GM21423 (cell line): ENCODE measurements around the gene POU2AF1.

Experiments
- ATAC-seq: cut with Tn5 transposase; IDR thresholded peaks from one replicate; pipeline ENCODE4 v1.9.1; 2021; ENCODE audit warnings: mild to moderate bottlenecking, moderate library complexity; ENCODE audit not compliant: unreplicated experiment

POU2AF1 gene

DNA sequence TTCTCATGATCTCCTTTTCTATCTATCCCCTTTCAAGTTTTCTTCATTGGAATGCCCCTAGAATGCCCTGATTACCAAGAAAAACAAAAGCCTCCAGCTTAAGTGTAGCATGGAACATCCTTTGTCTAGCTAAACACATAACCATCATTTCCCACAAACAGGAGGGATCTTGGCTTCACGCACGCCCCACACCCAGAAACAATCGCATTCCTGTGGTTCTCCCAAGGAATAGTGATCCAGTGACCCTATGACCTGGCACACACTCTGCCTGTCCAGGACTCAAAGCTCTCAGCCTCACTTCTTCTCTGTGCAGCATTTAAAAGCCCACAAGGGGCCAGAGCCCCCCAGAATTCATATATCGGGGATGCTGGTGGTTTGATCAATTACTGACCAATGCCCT lies 9.3 kb upstream of the POU2AF1 start:
- ATAC-seq = no peak

DNA sequence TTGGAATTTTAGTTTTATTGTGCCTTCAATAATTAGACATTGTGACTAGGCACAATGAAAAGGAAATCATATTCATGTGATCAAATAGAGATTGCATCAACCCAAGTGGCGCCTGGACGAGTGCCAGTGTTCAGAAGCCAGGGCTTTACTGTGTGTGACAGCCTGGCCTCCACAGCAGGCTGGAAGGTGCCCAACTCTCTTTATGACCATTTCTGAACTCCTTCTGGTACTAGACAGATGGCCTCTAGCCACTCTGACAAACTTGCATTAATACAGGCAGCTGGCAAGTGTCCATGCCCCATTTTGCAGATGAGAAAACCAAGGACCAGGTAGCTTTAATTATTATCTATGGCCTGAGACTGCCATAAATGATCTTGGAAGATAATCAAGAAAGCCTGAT lies 8.3 kb upstream of the POU2AF1 start:
- ATAC-seq = no peak

DNA sequence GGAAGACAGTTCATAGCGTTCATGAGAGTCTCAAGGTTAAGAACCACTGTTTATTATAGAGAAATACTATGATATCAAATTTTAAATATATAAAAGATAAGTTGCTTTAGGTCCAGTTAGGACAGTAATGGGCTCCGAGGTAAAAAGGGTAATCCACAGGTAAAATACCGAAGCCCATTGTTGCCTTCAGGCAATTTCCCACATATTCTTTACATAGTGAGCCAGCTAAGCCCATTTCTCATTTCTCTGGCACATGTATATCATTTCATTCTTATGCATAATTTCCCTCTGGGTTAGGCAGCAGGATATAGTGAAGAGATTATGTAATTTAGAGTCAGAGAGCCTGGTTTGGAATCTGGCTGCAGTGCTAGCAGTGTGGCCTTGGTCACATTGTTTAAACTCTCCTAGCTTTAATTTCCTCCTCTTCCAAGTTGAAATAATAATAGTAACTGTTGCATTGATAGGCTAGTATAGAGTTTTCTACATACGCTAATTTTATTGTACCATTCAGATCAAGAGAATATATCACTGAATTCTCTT lies 7.6 kb upstream of the POU2AF1 start:
- ATAC-seq = no peak

DNA sequence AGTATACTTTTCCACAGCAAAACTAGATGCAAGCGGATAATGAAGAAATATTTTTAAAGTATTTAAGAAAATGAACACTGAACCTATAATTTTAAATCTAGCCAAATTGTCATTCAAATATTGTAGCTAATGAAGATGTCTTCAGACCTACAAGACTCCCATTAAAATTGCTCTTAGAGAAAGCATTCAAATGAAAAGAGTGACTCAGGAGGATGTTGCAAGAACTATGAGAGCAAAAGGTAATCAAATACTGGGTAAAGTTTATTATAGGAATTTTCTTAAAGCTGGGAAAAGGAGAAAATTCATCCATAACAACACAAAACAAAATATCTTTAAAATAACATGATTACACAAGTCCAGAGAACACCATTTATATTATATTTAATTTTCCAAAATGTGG lies 5.4 kb upstream of the POU2AF1 start:
- no peak for ATAC-seq

DNA sequence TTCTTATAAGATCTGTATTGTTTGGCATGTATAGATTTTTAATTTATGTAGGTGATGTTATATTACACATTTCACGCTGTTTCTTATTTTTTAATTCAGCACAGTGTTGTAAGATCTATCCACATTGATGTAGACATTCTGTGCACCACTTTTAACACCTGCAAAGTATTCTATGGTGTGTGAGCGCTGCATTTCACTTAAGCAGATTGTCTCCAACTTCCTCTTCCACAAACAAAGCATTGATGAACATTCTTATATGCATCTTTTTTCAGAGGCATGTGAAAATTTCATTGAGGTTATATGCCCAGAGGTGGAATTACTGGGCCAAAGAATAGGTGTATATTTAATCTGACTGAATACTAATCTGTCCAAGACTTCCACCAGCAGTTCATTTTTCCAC lies 3.4 kb upstream of the POU2AF1 start:
- ATAC-seq = no peak

DNA sequence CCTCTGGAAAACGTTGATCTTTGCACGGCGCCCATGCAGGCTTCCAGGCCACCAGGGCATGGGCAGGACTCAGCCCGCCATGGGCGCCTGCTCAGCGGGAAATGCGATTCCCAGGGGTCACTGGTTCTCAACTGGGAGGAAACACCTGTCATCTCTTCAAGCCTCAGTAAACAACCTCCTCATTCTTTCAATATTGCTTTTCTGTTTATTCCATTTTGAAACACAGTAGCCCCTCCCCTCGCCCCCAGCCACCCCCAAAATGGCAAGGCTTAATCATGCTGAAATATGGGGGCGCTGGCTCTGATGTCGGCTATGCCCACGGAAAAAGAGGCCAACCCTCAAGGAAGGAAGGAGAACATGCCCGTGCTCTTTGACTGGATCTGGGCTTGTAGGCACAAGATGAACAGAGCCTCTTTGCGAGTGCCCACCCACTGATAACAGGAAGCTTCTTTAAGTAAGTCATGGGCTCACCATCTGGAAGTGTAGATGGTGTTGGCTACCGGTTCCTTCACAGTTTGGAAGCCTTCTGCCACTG lies 594 bp upstream of the POU2AF1 start:
- peak; percentile 41 for ATAC-seq

DNA sequence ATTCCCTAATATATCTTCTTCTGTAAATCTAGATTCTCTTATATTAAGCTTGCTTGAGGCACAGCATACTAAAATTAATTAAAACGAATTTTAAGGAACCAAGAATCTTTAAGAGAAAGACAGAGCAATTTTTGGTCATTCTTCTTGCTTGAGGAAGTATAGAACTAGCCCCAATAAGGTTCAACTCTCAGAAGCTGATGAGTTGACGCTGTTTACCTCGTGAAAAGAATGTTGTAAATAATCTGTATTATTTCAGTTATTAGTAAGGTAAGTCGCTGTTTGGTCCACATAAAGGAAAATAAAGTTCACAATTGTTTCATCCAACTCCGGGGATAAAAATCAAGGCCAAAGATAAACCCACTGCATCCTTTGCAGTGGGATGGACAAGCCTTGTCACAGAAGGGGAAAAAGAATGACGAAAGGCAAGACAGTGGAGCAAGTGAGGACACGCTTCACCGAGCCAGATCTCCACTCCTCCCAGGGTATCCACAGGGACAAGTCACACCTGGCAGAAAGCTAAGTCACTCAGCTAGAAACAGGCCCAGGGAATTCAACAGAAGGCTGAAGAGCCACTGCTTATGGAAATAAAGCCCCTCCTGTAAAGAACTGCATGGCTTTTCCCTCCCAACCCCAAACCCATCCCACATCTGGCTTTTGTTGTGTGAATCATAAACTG lies 752 bp downstream of the POU2AF1 start:
- peak; percentile 6 for ATAC-seq

DNA sequence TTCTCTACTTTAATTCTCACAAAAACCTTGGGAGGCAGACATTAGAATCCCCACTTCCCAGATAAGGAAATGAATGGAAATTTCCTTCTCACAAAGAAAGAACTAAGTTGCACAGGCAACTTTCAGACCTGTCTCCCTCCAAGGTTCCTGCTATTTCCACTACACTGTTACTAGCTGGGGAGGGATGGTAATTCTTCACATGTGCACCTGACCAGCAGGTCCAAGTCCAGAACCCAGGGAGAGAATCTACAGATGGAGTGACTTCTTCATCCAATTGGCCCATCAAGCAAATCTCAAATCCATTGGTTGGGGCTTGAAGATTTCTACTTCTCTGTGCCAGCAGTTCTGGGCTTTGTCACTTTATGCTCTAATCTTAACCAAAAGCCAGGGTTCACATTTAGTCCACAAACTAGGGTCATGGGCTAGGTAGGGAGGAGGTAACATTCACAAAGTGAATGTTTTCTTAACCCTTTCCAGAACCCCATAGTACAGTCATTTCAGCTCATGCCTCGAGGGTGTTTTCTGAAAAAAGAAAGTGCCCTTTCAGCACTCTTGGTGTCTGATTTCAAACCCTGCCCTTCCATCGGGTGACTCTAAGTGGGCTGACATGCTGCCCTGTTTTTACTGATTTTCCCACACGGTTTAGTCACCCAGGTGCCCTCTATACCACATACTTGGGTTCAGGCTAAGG lies 2.7 kb downstream of the POU2AF1 start:
- ATAC-seq = no peak

DNA sequence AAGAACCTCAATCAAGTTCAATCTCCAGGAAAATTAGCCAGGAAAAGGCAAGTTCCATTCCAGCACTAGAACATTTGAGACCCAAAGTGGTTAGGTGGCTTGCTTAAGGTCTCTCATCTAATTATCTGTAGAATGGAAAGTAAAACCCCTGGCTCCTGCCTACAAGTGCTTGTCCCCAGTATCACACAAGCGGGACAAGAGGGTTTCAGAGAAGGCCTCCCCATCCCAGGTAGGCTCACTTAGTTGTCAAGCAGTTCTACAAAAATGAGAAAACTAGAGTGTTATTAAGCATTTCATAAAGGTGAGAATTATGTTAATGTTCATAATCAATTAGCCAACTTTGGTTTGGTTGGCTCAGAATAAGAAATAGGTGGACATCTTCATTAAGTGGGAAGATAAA lies 5.5 kb downstream of the POU2AF1 start:
- ATAC-seq = no peak

DNA sequence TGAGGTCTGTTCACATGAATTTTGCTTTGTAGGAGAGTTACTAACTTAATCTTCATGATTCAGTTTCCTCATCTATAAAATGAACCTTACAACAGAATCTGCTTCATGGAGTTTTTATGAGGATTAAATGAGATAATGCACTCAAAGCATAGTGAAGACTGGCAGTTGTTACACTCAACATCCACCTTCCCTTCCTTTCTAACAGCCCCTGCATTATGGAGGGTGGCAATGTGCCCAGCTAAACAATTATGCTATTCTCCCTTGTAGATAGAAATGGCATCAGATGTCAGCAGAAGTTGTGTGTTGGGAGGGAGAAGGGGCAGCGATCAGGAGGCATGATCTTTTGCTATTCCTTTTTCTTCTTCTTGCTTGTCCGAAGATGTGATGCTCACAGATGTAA lies 6.5 kb downstream of the POU2AF1 start:
- ATAC-seq = no peak

DNA sequence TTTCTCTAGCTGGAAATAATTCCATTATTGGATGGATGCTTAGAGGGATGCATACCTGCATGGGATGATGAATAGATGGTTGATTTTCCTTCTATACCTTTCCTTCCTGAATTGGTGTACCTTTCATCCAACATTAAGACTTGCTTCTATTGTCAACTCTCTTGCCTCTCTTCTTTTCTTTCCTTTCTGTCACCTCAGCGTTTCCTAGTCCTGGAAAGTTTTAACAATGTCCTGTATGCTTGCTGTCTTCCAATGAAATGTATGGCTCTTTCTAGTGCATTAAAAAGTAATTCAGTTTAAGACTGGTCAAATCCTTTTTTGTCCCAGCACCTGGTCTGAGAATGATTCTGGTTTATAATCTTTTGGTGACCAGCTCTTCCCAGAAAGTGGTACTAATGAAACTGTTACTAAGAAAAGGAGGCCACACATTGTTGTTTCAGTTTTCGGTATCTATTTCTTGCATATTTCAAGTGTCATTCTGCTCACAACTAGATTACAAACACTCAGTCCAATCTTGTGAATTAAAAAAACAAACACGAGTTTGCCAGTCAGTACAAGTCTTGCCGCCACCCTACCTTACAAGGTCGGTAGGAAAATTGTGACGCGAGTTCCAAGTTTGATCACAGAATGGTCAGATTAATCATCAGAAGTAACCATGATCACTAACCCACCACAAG lies 8.0 kb downstream of the POU2AF1 start:
- ATAC-seq = peak; percentile 32

DNA sequence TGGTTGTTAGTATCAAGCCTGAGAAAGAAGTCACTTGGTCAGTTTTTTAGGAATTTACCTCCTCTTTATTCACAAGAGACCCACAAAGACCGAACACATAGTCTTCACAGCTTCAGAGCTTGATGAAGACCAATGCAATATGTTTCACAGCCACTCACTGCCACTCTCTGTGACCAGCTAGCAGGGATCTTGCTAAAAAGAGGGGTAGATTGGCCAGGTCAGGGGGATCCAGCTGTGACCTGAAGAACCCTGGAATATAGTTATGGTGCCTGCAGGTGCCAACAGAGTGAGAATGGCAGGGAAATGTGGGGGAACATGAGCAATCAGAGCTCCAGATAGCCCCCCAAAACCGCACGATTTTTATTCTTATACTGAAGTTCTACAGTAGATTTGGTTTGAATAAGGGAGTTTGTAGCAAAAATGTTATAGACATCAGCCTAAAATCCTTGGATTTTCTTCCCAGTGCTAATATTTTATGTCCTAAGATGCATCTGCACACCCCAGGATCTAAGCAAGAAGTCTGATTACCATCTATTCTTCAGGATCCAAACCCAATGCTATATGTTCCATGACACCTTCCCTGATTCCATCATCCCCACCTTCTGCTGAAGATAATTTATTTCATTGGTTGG lies 8.7 kb downstream of the POU2AF1 start:
- no peak for ATAC-seq

DNA sequence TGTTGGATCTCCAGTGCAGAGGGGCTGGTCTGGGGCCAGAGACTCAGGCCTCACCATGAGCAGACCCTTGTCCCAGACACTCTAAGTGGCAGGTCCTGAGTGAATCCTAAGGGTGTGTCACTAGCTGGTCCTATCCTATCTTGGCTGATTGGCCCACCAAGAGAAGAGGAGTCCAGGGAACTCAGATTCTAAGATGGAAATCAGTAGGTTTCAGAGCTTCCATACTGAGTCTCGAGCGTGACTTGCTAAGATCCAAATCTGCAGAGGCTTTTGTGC lies 10.9 kb downstream of the POU2AF1 start:
- no peak for ATAC-seq

DNA sequence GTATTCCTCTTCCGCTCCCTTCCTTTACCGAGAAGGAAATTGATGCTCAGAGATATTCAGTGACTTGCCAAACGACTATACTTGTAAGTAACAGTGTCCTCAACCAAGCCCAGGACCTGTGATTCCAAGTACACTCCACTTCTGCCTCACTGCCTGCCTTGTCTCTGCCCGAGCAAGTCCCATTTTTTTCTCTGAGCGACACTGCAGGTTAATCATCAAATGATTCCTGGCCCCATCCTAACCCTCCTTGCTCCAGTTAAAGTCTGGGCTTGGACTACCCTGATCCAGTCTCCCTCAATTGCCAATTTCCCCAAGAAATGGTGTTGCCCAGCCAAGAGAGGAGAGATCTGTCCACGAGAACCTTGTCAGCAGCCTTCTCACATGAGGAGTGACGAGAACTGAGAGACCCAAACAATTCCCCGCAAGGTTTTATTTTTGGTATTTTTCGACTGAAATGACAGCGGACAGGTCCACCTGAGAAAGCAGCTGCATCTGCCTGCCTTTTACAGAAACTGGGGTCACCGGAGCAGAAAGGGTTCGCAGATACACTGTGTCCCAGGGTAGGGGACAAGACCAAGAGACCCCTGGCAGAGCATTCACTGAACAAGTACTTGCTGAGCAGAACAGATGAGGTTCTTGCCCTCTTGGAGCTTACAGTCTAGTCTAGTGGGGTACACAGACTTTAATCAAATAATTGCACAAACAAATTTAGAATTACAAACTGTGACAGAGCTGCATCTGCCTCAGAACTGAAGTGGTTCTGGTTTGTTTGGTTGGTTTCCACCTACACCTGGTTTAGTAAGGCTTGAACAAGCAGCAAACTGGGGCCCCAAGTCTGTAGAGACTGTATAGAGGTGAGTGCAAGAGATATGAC lies 11.4 kb downstream of the POU2AF1 start:
- peak; percentile 48 for ATAC-seq

DNA sequence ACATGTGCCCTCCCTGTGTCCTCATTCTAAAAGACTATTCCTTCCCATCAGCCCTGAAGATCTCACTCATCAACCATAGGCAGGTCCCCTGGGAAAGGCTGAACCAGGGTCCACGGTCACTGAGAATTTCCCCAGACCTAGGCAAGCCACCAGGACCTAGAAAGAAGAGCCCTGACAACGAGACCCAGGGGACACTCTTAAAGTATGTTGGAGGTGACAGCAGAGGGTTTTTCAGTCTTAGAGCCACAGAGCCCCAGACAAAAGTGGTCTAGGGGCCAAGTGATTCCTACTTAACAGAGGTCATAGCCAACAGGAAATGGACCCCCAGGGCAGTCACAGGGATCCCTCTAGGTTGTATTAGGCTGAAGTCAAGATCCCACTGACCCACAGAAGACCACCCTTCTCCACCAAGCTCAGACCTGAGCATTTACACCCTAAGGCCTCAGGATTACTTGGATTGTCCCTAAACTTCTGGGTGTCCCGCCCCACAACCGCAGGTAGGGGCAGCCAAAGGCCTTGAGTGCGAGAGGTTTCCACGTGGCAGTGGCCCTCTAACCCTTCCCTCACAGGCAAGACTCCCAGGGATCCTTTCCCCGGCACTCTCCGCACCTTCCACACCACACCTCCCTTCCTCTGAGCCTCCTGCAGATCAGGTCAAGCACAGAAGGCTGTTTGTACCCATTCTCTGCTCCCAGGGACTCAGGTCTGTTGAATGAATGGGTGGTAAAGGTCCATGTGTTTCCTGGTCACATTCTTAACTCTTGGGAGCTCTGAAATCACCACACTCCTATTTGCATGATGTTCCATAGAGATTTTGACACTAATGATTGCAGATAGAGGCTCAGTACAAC lies 12.3 kb downstream of the POU2AF1 start:
- no peak for ATAC-seq

DNA sequence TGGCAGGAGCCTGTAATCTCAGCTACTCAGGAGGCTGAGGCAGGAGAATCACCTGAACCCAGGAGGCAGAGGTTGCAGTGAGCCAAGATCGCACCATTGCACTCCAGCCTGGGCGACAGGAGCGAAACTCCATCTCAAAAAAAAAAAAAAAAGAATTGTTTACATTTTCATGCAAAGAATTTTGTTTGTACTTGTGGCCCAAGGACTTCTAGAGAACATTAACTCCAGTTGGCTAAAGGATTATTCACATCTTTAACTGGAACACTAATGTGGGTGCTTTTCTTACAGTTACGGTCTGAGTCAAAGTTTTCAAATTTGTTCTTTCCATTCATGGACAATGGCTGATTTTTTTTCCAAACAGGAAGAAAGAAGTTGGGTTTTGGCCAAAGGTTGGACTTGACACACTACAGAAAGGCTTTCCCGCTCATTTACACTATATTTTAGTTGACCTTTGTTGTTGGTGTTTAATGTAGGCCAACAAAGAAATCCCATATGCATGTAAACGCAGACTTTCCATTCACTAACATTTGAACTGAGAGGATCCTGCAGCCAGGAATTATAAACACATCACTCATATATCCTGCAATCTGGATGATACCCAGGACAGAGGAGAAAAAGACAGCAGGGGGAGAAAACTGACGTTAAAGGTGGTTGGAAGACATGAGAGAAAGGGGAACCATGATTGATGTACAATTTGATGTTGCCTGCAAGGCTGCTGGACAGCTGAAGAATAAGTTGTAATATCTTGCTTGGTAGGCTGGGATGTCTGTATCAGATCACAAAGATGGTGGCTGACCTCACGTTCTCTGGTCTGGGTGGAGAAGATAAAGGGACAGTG lies 13.1 kb downstream of the POU2AF1 start:
- ATAC-seq = no peak

DNA sequence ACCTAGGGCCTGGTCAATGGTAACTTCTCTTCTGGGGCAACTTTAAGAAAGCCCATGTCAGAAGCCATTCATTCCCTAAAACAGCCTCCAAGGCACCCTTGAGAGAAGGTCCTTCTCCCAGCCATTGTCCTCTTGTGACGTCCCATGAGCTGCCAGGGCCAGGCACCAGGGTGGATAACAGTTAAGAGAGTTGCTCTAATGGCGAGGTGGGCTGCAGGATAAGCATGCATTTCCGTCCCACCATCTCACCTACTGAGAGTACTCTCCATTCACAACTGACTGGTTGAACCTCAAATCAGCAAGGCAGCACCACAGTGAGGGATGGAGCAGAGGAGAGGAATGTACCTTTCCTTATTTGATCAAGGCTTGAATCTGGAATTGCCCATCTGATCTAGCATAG lies 14.6 kb downstream of the POU2AF1 start:
- ATAC-seq = no peak

DNA sequence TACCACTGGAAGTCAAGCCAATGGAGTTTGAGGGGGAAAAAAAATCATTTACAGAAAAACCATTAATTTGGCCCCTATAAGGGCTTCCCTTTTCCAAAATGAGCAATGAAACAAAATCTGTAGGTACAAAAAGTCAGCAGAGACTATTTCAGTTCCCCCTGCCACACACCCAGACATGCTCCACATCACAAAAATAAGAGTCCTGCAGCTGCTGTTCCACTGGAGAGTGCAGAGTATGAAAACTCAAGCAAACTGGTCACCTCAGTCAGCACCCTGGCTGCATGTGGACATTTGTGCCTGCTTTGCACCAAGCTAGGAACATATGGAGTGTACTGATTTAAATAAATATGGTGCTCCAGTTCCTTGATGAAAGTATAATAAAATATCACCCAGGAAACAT lies 15.1 kb downstream of the POU2AF1 start:
- no peak for ATAC-seq
